Measurements from ENCODE around the gene EPHA4.

- TF ChIP-seq EZH2 (IDR thresholded peaks at IDR 0.05; ENCODE audit: low read length) = no peak
- no peak for TF ChIP-seq CTCF (optimal IDR thresholded peaks at IDR 0.05 in 1 of 3, IDR thresholded peaks at IDR 0.05 in 1 of 3, conservative IDR thresholded peaks at IDR 0.05 in 1 of 3; ENCODE audit: extremely low read depth in 1 of 3, insufficient read depth in 2 of 3, low read length in 3 of 3)
These were observed 201.3 kb downstream of the EPHA4 start for GRCh38 chr2:221370857-221371211.

Measured in keratinocyte (primary cell).